HepG2 (cell line): Measurements from ENCODE around the gene CALM1. TPM values are rescaled to one million over a fixed set of nuclear protein-coding genes. Genes with fewer than 3 reads are reported as not detected.
A peak's percentile ranks its signal among the peaks of the same experiment; 100 is the strongest.

Experiments used
- ATAC-seq: fragments of 200-7000 bp; cut with Tn5 transposase; 3 replicates; pipeline ENCODE4 v1.9.1; 2020; ENCODE audit warnings: mild to moderate bottlenecking, moderate library complexity
- BruUV-seq: library from RNA; stranded (reverse); fragments of 400-500 nt; replicated peaks from 2 replicates; lab custom pipeline; 2021; lab: Mats Ljungman, UMichigan
- CTCF ChIA-PET: fragments of 300-600 bp; formaldehyde crosslinking; extraction: SDS; loops from one replicate; lab custom pipeline; 2021; ENCODE audit warnings: low total read pairs, inconsistent platforms, low intra/inter-chr PET ratio; lab: Yijun Ruan, JAX
- POLR2A ChIA-PET: fragments of 350-600 bp; sonication (Branson Sonifier 250); formaldehyde crosslinking; loops from one replicate; lab custom pipeline; 2020; ENCODE audit warnings: antibody characterized with exemption, inconsistent platforms; lab: Yijun Ruan, JAX
- DNase-seq: peaks from one replicate; pipeline ENCODE4 v3.0.0-alpha.2; 2015; ENCODE audit warnings: low spot score
- FAIRE-seq: peaks from 3 replicates; lab custom pipeline; 2011; peaks lifted over from hg19 to GRCh38; lab: Jason Lieb, UNC
- H2AFZ ChIP-seq: one replicate; pipeline ENCODE4 v1.6.1; 2011; ENCODE audit warnings: low read length, inconsistent platforms
- H3K27ac ChIP-seq: fragments of 300-600 bp; 3 replicates; pipeline ENCODE4 v1.8.0; 2011; ENCODE audit warnings: mixed run types, mild to moderate bottlenecking, mixed read lengths, low read length, inconsistent platforms; ENCODE audit not compliant: insufficient read depth; ENCODE audit errors: extremely low read length
- H3K27me3 ChIP-seq, 2 experiments: fragments of 200-600 bp in 1 of 2; 2 replicates in 1 of 2; 3 replicates in 1 of 2; pipeline versions ENCODE4 v1.6.0 to v1.8.0; 2011; ENCODE audit warnings: low read length in 2 of 2, mild to moderate bottlenecking in 2 of 2, moderate library complexity in 2 of 2, inconsistent platforms in 1 of 2; ENCODE audit not compliant: insufficient read depth in 2 of 2, control insufficient read depth in 1 of 2
- H3K36me3 ChIP-seq, 2 experiments: fragments of 200-600 bp in 1 of 2; replicated peaks in 1 of 2; 2 replicates in 1 of 2; 3 replicates in 1 of 2; pipeline versions ENCODE4 v1.5.1 to v1.8.0; 2011; ENCODE audit warnings: low read length in 2 of 2, inconsistent platforms in 1 of 2; ENCODE audit not compliant: insufficient read depth in 2 of 2, control insufficient read depth in 1 of 2
- H3K4me1 ChIP-seq: 2 replicates; pipeline ENCODE4 v1.5.1; 2012; ENCODE audit warnings: low read length, inconsistent platforms; ENCODE audit not compliant: insufficient read depth
- H3K4me2 ChIP-seq: 2 replicates; pipeline ENCODE4 v1.6.0; 2011; ENCODE audit warnings: low read depth, low read length, inconsistent platforms
- H3K4me3 ChIP-seq, 3 experiments: fragments of 200-600 bp in 1 of 3; sonication (generic), shearing (Covaris generic) in 1 of 3; replicated peaks in 1 of 3; 2 replicates each; pipeline ENCODE4 v1.5.1; 2011 to 2016; ENCODE audit warnings: low read length in 3 of 3, inconsistent platforms in 2 of 3, low read depth in 2 of 3, mild to moderate bottlenecking in 2 of 3, control low read depth in 1 of 3, mixed read lengths in 1 of 3; ENCODE audit not compliant: insufficient read depth in 1 of 3
- H3K79me2 ChIP-seq: one replicate; pipeline ENCODE4 v1.6.1; 2011; ENCODE audit warnings: low read length, inconsistent platforms; ENCODE audit not compliant: insufficient read depth
- H3K9ac ChIP-seq: 2 replicates; pipeline ENCODE4 v1.6.0; 2011; ENCODE audit warnings: mild to moderate bottlenecking, low read depth, low read length, inconsistent platforms; ENCODE audit not compliant: insufficient read depth
- H3K9me3 ChIP-seq: 2 replicates; pipeline ENCODE4 v1.5.1; 2012; ENCODE audit warnings: mild to moderate bottlenecking, low read length
- H4K20me1 ChIP-seq: 2 replicates; pipeline ENCODE4 v1.6.0; 2011; ENCODE audit warnings: inconsistent platforms, mild to moderate bottlenecking, low read length, moderate library complexity; ENCODE audit not compliant: insufficient read depth
- ARNTL ChIP-seq: sonication (generic); formaldehyde crosslinking; IDR thresholded peaks from 2 replicates; pipeline ENCODE4 v1.4.0; 2020; ENCODE audit warnings: mild to moderate bottlenecking, missing genetic modification reagents
- POLR2AphosphoS2 ChIP-seq: IDR thresholded peaks from 2 replicates; pipeline ENCODE4 v1.6.1; 2011; ENCODE audit warnings: low read depth, low read length, improper control_type of control experiment
- POLR2G ChIP-seq: fragments of 200-400 bp; formaldehyde crosslinking; IDR thresholded peaks from 2 replicates; pipeline ENCODE4 v1.6.1; 2018; ENCODE audit warnings: mild to moderate bottlenecking, low read depth, low read length, moderate library complexity
- RBFOX2 ChIP-seq: fragments of 200-400 bp; formaldehyde crosslinking; IDR thresholded peaks from 2 replicates; pipeline ENCODE4 v1.6.1; 2017; ENCODE audit warnings: low read depth, mild to moderate bottlenecking, low read length
- RFX3 ChIP-seq: IDR thresholded peaks from 2 replicates; pipeline ENCODE4 v1.6.1; 2016; ENCODE audit warnings: missing biosample characterization, missing genetic modification reagents
- TAF1 ChIP-seq: sonication (generic); formaldehyde crosslinking; IDR thresholded peaks from 2 replicates; pipeline ENCODE4 v1.4.0; 2020; ENCODE audit warnings: missing genetic modification reagents
- ZNF839 ChIP-seq: sonication (generic); formaldehyde crosslinking; IDR thresholded peaks from 2 replicates; pipeline ENCODE4 v1.4.0; 2020; ENCODE audit warnings: missing genetic modification reagents, mild to moderate bottlenecking, borderline replicate concordance
- WGBS: methylation state at CpG from one replicate; pipeline ENCODE4 v1.1.6; 2017; ENCODE audit warnings: low lambda C conversion rate; 5-methylcytosine and 5-hydroxymethylcytosine counted together
- in situ Hi-C: cut with HindIII; loops from 2 replicates; pipeline ENCODE4 v1.10.0; 2017; ENCODE audit warnings: low pct_unique_long_range_greater_than_20kb; ENCODE audit not compliant: extremely low pct_ligation_motif_present
- intact Hi-C: fragments of 100-400 bp; cut with micrococcal nuclease; formaldehyde crosslinking; loops from one replicate; pipeline ENCODE4 v1.10.0; 2022; ENCODE audit not compliant: unreplicated experiment
- polyA plus RNA-seq, 8 experiments: library from polyadenylated mRNA; depleted of rRNA in 3 of 8; stranded (reverse) in 7 of 8; unstranded in 1 of 8; fragments of >200 nt; fragmentation: Illumina TruSeq in 4 of 8; extraction: Trizol in 4 of 8; gene quantifications; 2 replicates each; pipeline versions ENCODE4 v1.2.1 to v1.2.3, GENCODE V29; 2011 to 2016; ENCODE audit warnings: low read depth in 4 of 8, missing spikeins in 1 of 8, mixed read lengths in 1 of 8; ENCODE audit not compliant: insufficient read depth in 1 of 8
- total RNA-seq, 5 experiments: library from RNA; depleted of rRNA; stranded (reverse); fragments of >200 nt; fragmentation: Illumina TruSeq; extraction: Trizol; gene quantifications; 2 replicates each; pipeline ENCODE4 v1.2.3, GENCODE V29; 2016; ENCODE audit warnings: low read depth in 1 of 5

CALM1 gene
- total and polyA plus RNA-seq, 2 of the 13 experiments (the other 11 are each of a cell fraction or from before 2014, with no cell fraction given), result 110 to 238 TPM

- Histone ChIP-seq H4K20me1 (0 out of 2 replicates have a peak, but pooled peaks cover 3% of the 10 kb centered on the region), H3K4me3 (no peak overlapping the region), H3K4me1 (peaks cover 9% of the 10 kb centered on the region), H3K79me2 (peaks cover 4% of the 10 kb centered on the region), H3K9me3 (no peaks in the 10 kb centered on the region), H3K36me3 (peaks cover 26 to 49% of the 10 kb centered on the region in 2 experiments), H2AFZ (no peak overlapping the region), H3K4me2 (no peak overlapping the region), H3K27ac (no peak overlapping the region), H3K27me3 (no peaks in the 10 kb centered on the region), H3K9ac (no peak overlapping the region)
- ChIA-PET POLR2A (no interaction called here), CTCF (interaction anchor here (0.6 kb wide), 1 partner anchor 1621 kb away, joined by 3 read pairs; no protein-coding TSS in a partner anchor)
- BruUV-seq, result no TSS peak
- in situ Hi-C loops (loop anchor here (10.0 kb wide), 1 partner anchor 289 kb away; no protein-coding TSS in a partner anchor), intact Hi-C loops (no loop called here)
- no peak for DNase-seq
- WGBS, result 93% methylated on average over 4 of the region's 4 CpGs
- ATAC-seq, result no peak
- 0 out of 2 replicates have a peak, but pooled peaks have one; percentile 67 for TF ChIP-seq POLR2AphosphoS2
- no peak for TF ChIP-seq ARNTL (CRISPR knock-in tag)
- no peak for TF ChIP-seq ZNF839 (CRISPR knock-in tag)
- no peak for TF ChIP-seq RFX3
- TF ChIP-seq RBFOX2, result peak; percentile 18; the same call in 1 of the 2 replicates
- FAIRE-seq, result no peak
These were observed 8.9 kb downstream of the CALM1 start for GRCh38 chr14:90405755-90406154.

GRCh38 chr14:90406384-90406798, 9.6 kb downstream of the CALM1 start:
- H3K4me1 ChIP-seq, result peaks cover 2% of the 10 kb centered on the region
- POLR2A ChIA-PET, result no interaction called here
- H3K27me3 ChIP-seq, result no peaks in the 10 kb centered on the region
- no peak overlapping the region for H3K4me3 ChIP-seq
- peak; percentile 12; the same call in 2 of the 3 replicates for ATAC-seq
- H3K27ac ChIP-seq, result no peak overlapping the region
- in situ Hi-C loops, result loop anchor here (10.0 kb wide), 1 partner anchor 288 kb away; no protein-coding TSS in a partner anchor
- WGBS, result 94% methylated on average over 3 of the region's 3 CpGs
- TF ChIP-seq TAF1 (CRISPR knock-in tag) (no peak), POLR2G (peak; percentile 40; the same call in 1 of the 2 replicates)
- TF ChIP-seq, all 625 proteins: peak for 1
- DNase-seq (no peak), FAIRE-seq (no peak)
- no peak overlapping the region for H3K4me2 ChIP-seq
- no peaks in the 10 kb centered on the region for H3K9me3 ChIP-seq
- BruUV-seq, result no TSS peak
- H3K79me2 ChIP-seq, result no peaks in the 10 kb centered on the region
- H3K36me3 ChIP-seq, result peaks cover 21 to 42% of the 10 kb centered on the region in 2 experiments
- 0 out of 2 replicates have a peak, but pooled peaks cover 3% of the 10 kb centered on the region for H4K20me1 ChIP-seq
- no peak overlapping the region for H2AFZ ChIP-seq
- no peak overlapping the region for H3K9ac ChIP-seq
- CTCF ChIA-PET, result interaction anchor here (0.6 kb wide), 1 partner anchor 1620 kb away, joined by 3 read pairs; no protein-coding TSS in a partner anchor
- intact Hi-C loops, result no loop called here
